HG03108 (cell line): Measurements from ENCODE around the gene BASP1.

Source experiments
- ATAC-seq: cut with Tn5 transposase; IDR thresholded peaks from one replicate; pipeline ENCODE4 v1.9.1; 2021; ENCODE audit warnings: moderate library complexity; ENCODE audit not compliant: unreplicated experiment

Gene BASP1

GRCh38 chr5:17217493-17218352, at the start of gene BASP1:
TSS of gene BASP1 (plus strand) at chr5:17217631. CDS start at chr5:17275217, 57,586 bp downstream.
- peak; percentile 29 for ATAC-seq

DNA sequence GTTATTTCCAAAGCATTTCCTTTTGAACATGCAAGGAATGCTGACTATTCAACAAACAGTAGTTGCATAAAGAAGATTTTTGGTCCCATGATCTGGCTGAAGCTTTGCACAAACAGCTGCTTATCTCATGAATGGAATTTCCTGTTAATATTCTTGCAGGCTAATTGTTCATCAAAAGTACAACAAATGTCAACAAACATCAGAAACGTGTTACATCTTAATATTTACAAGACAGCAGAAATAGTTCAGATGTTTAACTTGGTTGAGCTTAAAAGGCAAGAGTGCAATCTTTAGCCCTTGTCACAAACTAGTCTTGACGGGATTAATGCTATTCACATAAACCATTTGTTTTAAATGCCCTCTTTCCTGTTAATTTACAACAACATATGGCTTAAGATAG, 47.9 kb upstream of the BASP1 start:
- ATAC-seq = no peak

DNA sequence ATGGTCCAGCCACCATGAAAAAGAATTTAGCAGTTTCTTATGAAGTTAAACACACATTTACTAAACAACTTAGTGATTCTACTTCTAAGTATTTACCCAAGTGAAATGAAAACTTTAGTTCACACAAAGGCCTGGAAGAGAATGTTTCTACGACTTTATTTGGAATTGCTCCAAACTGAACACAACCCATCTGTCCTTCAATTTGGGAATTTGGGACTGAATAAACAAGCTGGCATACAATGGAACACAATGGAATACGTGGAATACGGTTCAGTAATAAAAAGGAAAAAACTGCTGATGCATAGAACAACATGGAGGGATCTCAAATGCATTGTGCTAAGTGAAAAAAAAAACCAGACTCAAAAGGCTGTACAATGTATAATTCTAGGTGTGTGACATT, 44.6 kb upstream of the BASP1 start:
- ATAC-seq = no peak

GRCh38 chr5:17174965-17175364, 42.5 kb upstream of the BASP1 start:
- ATAC-seq = no peak

DNA sequence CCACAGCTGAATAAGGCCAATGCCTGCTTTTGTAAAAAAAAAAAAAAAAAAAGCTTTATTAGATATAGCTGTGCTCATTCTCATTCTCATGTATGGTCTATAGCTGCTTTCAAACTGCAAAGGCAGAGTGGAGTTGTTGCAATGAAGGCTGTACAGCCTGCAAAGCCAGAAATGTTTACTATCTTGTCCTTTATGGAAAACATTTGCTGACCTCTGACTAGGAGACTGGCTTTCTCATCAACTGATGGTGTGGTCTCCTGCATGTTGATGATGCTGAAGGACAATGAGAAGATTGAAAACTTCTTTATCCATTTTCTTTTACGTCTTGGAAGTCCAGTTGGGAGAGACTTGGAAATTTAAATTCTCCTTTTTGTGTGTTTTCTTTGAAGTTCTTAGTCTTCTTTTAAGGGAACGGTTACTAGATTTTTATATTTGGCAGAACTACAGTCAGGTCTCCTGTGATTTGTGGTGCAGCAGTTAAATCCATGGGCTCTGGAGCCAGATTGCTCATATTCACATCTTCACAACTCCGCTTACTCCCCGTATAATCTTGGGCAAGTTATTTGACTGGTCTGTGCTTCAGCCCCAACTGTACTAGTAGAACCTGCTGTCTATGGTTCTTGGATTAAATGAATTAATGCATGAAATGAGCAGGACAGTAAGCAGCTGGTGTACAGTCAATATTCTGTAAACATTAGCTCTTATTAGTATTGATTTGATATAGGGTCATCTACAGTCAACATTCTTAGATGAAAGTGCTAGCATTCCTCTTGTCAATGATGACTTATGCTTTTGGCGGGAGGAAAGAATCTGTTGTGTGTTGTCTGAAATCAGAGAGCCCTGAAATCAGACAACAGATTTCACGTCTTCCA, 39.7 kb upstream of the BASP1 start:
- no peak for ATAC-seq

DNA sequence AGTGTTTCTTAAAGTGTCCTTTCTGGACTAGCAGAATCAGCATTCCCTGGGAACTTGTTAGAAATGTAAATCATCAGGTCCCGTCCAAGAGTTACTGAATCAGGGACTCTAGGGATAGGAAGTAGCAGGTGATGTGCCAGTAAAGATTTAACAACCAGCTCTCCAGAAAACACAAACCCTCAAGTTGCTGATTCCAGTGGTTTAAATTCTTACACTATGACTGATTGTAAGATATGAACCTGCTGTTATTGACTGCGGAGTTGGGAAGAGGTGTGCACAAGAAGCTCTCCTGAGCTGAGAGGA, 39.1 kb upstream of the BASP1 start:
- ATAC-seq = no peak

DNA sequence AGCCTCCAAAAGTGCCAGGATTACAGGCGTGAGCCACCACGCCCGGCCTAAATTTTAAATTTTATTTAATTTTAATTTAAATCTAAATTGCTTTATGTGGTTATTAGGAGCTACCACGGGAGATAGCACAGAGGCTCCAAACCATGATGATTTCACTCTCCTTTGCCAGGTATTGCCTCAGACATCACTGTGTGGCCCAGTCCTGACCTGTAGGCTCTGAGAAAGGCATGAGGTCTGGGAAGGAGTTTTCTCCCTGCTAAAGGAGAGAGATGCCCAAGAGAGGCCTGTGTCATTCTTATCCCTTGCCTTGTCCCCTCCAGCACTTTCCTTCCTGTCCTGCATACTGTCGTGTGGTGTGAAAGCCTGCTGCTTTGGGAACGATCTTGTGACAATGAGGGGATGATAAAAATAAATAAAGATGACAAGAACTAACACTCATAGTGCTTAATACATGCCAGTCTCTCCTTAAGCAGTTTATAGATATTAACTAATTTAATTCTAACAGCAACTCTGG, 37.0 kb upstream of the BASP1 start:
- ATAC-seq = no peak

- ATAC-seq = no peak
These were observed 36.3 kb upstream of the BASP1 start for GRCh38 chr5:17180864-17181723.

- ATAC-seq = no peak
These were observed 34.9 kb upstream of the BASP1 start for GRCh38 chr5:17182494-17182893.

GRCh38 chr5:17182981-17183380, 34.5 kb upstream of the BASP1 start:
- ATAC-seq = no peak

GRCh38 chr5:17183831-17184230, 33.6 kb upstream of the BASP1 start:
- no peak for ATAC-seq

DNA sequence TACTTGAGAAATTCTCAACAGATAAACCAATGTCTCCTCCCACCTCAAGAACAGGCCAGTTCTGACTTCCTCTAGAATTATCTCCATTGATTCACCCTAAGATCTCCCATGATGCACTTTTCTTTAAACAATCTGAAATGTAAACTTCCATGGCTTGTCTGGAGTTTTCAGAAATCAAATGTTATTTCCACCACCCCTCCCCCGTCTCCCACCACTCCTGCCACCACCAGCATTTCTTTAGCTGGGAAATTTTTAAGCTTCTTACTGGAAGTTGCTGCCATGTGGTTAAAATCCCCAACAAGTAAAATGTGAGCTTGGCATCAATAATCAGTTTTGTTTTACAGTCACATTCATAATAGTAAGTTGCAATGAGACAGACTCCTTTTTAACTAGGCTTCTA, 32.8 kb upstream of the BASP1 start:
- no peak for ATAC-seq

- no peak for ATAC-seq
These were observed 32.1 kb upstream of the BASP1 start for GRCh38 chr5:17185349-17185748.

GRCh38 chr5:17185773-17186172, 31.7 kb upstream of the BASP1 start:
- ATAC-seq = no peak

DNA sequence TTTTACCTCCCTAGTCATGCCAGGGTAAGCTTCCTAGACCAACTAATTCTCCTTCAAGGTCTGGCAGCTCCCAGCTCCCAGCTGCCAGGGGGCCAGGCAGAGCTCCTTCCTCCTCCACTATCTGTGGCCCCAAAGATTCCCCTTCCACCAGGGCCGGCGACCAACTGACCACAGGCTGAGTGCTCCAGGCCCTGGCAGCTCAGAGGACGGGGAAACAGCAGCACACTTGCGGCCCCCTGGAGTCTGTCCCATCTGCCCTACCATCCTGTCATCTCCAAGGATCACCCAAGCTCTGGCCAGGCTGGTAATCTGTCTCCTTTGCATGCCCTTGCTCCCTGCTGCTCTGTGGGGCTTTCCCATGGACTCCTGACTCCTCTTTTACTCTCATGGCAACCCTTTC, 31.2 kb upstream of the BASP1 start:
- ATAC-seq = no peak

DNA sequence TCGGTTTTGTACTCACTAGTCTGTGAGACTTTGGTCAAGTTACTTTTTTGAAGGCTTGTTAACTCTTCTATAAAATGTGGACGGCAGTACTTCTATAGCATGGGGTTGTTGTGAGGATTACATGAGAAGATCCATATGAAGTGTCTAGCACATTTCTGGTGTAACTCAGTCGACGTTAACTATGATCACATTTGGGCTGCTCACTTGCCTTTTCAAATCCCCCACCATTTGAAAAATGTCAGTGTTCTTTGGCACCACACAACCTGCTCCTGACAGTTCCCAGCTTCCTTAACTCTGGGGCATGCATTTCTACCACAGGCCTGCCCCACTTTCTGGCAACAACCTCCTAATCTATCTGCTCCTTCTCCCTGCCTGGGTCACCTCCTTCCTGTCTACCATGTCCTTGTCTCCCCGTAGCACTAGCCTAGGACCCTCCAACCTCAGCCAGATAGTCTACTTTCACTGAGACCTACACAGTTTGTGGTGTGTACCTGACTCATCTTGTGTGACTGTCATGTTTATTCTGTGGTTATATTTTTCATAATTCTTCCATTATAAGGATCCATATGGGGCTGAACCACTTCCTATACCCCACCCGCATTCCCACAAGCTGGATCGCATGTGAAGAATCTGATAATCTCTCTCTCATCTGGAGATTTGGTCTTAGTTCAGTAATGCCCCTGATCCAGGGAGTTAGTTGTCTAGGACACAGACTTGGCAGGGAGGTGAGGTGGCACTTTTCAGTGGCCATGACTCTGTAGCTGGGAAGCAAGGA, 30.2 kb upstream of the BASP1 start:
- no peak for ATAC-seq

DNA sequence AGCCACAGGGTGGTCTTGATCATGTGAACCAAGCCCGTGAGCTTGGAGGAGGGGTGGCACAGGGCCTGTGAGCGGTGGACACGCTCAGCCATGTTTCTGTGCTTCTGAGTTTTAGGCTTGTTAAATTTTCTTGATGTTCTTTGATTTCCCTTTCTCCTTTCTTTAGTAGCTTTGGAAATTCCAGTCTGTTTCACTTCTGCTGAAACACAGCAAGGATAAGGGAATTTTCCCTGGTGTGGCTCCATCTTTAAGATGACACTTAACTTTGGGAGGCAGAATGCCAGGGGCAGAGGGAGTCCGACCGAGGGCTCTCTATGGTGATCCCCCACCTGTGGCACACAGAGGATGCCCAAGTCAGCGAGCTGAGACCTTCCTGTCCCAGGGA, 29.7 kb upstream of the BASP1 start:
- no peak for ATAC-seq

DNA sequence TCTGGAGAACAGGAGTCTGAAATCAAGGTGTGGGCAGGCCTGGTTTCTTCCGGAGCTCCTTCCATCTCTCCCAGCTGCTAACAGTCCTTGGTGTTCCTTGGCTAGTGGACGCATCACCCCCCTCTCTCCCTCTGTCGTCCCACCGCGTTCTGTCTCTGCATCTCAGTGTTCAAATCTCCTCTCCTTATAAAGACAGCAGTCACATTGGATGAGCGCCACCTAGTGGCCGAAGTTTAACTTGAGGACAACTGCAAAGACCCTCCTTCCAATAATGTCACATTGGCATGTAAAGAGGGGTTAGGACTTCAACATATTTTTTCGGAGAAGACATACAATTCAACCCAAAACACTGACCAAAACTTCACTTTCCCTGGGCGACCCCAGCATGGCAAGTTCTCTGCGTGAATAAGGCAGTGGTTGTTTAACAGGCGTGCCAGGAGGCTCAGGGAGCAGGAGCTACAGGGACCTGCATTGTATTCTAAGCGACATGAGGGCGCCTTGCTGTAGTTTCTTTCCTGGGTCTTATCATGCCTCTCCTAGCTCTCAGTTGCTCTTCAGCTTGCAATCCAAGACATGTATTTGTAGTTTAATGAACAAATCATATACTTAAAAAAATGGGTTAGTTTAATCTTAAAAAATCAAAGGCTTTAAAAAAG, 27.9 kb upstream of the BASP1 start:
- no peak for ATAC-seq

GRCh38 chr5:17190242-17190778, 27.1 kb upstream of the BASP1 start:
- ATAC-seq = no peak
